A673 (cell line): ENCODE measurements around the gene SOAT1. TPM values are rescaled to one million over a fixed set of nuclear protein-coding genes. Genes with fewer than 3 reads are reported as not detected.

Experiments used
- BruUV-seq: library from RNA; stranded (reverse); fragments of 400-500 nt; replicated peaks from 2 replicates; lab custom pipeline; 2021; lab: Mats Ljungman, UMichigan
- CTCF ChIA-PET: fragments of 300-600 bp; sonication (Branson Sonifier 250); formaldehyde crosslinking; loops from one replicate; lab custom pipeline; 2022; ENCODE audit warnings: antibody characterized with exemption; lab: Charles Lee
- POLR2A ChIA-PET: fragments of 300-600 bp; sonication (Branson Sonifier 250); formaldehyde crosslinking; loops from one replicate; lab custom pipeline; 2022; ENCODE audit warnings: antibody characterized with exemption; ENCODE audit not compliant: low non-redundant PET; lab: Charles Lee
- DNase-seq: peaks from one replicate; pipeline ENCODE4 v3.0.0-alpha.2; 2015; ENCODE audit warnings: low spot score
- H3K27ac ChIP-seq: fragments of 200-600 bp; sonication (generic); 2 replicates; pipeline ENCODE4 v1.5.1; 2016; ENCODE audit warnings: mixed run types, low read depth, mild to moderate bottlenecking, mixed read lengths, antibody characterized with exemption, low read length; ENCODE audit not compliant: poor library complexity, severe bottlenecking
- H3K27me3 ChIP-seq: fragments of 200-600 bp; sonication (generic); replicated peaks from 2 replicates; pipeline ENCODE4 v1.6.1; 2017; ENCODE audit warnings: mixed run types, low read depth, mild to moderate bottlenecking, mixed read lengths, antibody characterized with exemption, low read length; ENCODE audit not compliant: insufficient read depth, poor library complexity
- H3K36me3 ChIP-seq: fragments of 200-600 bp; sonication (generic); 2 replicates; pipeline ENCODE4 v1.6.1; 2016; ENCODE audit warnings: mixed run types, mild to moderate bottlenecking, mixed read lengths, antibody characterized with exemption, low read length; ENCODE audit not compliant: insufficient read depth, poor library complexity, severe bottlenecking
- H3K4me1 ChIP-seq: fragments of 200-600 bp; sonication (generic); 2 replicates; pipeline ENCODE4 v1.6.1; 2017; ENCODE audit warnings: mixed run types, mild to moderate bottlenecking, mixed read lengths, antibody characterized with exemption, low read length; ENCODE audit not compliant: insufficient read depth, poor library complexity, severe bottlenecking
- H3K4me3 ChIP-seq: fragments of 200-600 bp; sonication (generic); 2 replicates; pipeline ENCODE4 v1.5.1; 2016; ENCODE audit warnings: low read depth, mixed run types, mild to moderate bottlenecking, mixed read lengths, low read length; ENCODE audit not compliant: poor library complexity, severe bottlenecking
- H3K9me3 ChIP-seq: fragments of 200-600 bp; sonication (generic); 2 replicates; pipeline ENCODE4 v1.6.1; 2016; ENCODE audit warnings: mixed run types, low read depth, mild to moderate bottlenecking, mixed read lengths, antibody characterized with exemption, low read length; ENCODE audit not compliant: poor library complexity, severe bottlenecking
- EZH2 ChIP-seq: fragments of 200-600 bp; sonication (generic); IDR thresholded peaks from 2 replicates; pipeline ENCODE4 v1.6.1; 2017; ENCODE audit warnings: borderline replicate concordance, low read depth, mild to moderate bottlenecking, mixed read lengths, antibody characterized with exemption, low read length; ENCODE audit not compliant: poor library complexity, severe bottlenecking
- intact Hi-C: fragments of 100-400 bp; cut with micrococcal nuclease; formaldehyde crosslinking; loops from one replicate; pipeline ENCODE4 v1.10.0; 2022; ENCODE audit not compliant: unreplicated experiment
- total RNA-seq: library from RNA; stranded (reverse); gene quantifications from 2 replicates; pipeline ENCODE4 v1.2.3, GENCODE V29; 2021
- TF ChIP-seq, protein P1 (sequence below): fragments of 300-800, 200-600 bp; sonication (generic); conservative IDR thresholded peaks from 2 replicates; pipeline ENCODE4 v1.5.1; 2017; ENCODE audit warnings: low read depth, mild to moderate bottlenecking, antibody characterized with exemption, low read length, moderate library complexity, mixed read lengths

The SOAT1 gene
- total RNA-seq, 1 experiment from 2014 or later: 53.0 TPM

GRCh38 chr1:179311149-179311700 lies 17.6 kb downstream of the SOAT1 start:
- DNase-seq: no peak
- H3K4me3 ChIP-seq: no peak overlapping the region
- H3K36me3 ChIP-seq: no peaks in the 10 kb centered on the region
- H3K4me1 ChIP-seq: peaks cover 7% of the 10 kb centered on the region
- H3K27me3 ChIP-seq: no peaks in the 10 kb centered on the region
- CTCF ChIA-PET: no interaction called here
- intact Hi-C loops: no loop called here
- TF ChIP-seq, protein P1, sequence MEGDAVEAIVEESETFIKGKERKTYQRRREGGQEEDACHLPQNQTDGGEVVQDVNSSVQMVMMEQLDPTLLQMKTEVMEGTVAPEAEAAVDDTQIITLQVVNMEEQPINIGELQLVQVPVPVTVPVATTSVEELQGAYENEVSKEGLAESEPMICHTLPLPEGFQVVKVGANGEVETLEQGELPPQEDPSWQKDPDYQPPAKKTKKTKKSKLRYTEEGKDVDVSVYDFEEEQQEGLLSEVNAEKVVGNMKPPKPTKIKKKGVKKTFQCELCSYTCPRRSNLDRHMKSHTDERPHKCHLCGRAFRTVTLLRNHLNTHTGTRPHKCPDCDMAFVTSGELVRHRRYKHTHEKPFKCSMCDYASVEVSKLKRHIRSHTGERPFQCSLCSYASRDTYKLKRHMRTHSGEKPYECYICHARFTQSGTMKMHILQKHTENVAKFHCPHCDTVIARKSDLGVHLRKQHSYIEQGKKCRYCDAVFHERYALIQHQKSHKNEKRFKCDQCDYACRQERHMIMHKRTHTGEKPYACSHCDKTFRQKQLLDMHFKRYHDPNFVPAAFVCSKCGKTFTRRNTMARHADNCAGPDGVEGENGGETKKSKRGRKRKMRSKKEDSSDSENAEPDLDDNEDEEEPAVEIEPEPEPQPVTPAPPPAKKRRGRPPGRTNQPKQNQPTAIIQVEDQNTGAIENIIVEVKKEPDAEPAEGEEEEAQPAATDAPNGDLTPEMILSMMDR: no peak
- no peak for TF ChIP-seq EZH2
- POLR2A ChIA-PET: no interaction called here
- no TSS peak for BruUV-seq
- no peaks in the 10 kb centered on the region for H3K9me3 ChIP-seq
- no peak overlapping the region for H3K27ac ChIP-seq

DNA sequence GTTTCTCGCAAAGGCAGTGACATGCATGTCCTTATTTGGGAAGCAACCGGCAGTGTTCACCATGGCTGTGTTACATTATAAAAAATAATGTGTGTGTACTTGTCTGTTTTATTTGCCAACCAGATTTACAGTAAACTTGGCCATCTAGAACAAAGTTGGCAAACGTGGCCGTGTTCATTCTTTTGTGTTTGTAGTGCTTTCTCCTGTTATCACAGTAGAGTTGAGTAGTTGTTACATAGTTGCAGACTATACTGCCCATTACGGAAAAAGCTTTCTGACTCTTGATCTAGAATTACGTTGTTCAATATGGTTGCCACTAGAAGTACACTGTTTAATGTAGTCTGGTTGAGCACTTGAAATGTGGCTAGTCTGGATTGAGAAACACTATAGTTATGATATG lies 19.4 kb downstream of the SOAT1 start:
- no peaks in the 10 kb centered on the region for H3K27me3 ChIP-seq
- peaks cover 7% of the 10 kb centered on the region for H3K4me1 ChIP-seq
- H3K27ac ChIP-seq: no peak overlapping the region
- no peak overlapping the region for H3K4me3 ChIP-seq
- no peaks in the 10 kb centered on the region for H3K36me3 ChIP-seq
- intact Hi-C loops: no loop called here
- no TSS peak for BruUV-seq
- POLR2A ChIA-PET: no interaction called here
- TF ChIP-seq, protein P1: no peak
- TF ChIP-seq EZH2: no peak
- no peaks in the 10 kb centered on the region for H3K9me3 ChIP-seq
- CTCF ChIA-PET: no interaction called here
- DNase-seq: no peak

DNA sequence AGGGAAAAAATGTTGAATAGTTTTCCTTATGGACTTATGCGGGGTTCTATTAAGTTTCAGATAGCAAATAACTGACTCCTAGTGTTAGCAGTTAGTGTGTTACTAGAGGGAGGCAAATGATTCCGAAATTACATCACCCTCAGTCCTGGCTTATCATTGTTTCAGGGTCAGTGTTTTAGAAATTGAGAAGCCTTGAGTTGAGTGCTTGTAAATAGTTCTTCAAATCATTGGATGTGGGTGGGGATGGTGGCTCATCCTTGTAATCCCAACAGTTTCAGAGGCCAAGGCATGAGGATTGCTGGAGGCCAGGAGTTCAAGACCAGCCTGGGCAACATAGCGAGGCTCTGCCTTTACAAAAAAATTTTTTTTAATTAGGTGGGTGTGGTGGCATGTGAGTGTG lies 21.3 kb downstream of the SOAT1 start:
- DNase-seq: no peak
- Histone ChIP-seq H3K27ac (no peak overlapping the region), H3K4me1 (peaks cover 16% of the 10 kb centered on the region), H3K27me3 (no peaks in the 10 kb centered on the region), H3K9me3 (no peaks in the 10 kb centered on the region), H3K4me3 (no peak overlapping the region), H3K36me3 (peaks cover under 1% of the 10 kb centered on the region)
- CTCF ChIA-PET: no interaction called here
- POLR2A ChIA-PET: no interaction called here
- TF ChIP-seq, protein P1: no peak
- TF ChIP-seq EZH2: no peak
- no TSS peak for BruUV-seq
- intact Hi-C loops: no loop called here
